ENCODE data around the gene UNC13C.
A peak's percentile ranks its signal among the peaks of the same experiment; 100 is the strongest.
"Not testable (repeated sequence)": the region's sequence is repeated elsewhere in the genome, so short reads cannot be mapped to it uniquely, and the experiment has no call there.

Gene UNC13C

DNA sequence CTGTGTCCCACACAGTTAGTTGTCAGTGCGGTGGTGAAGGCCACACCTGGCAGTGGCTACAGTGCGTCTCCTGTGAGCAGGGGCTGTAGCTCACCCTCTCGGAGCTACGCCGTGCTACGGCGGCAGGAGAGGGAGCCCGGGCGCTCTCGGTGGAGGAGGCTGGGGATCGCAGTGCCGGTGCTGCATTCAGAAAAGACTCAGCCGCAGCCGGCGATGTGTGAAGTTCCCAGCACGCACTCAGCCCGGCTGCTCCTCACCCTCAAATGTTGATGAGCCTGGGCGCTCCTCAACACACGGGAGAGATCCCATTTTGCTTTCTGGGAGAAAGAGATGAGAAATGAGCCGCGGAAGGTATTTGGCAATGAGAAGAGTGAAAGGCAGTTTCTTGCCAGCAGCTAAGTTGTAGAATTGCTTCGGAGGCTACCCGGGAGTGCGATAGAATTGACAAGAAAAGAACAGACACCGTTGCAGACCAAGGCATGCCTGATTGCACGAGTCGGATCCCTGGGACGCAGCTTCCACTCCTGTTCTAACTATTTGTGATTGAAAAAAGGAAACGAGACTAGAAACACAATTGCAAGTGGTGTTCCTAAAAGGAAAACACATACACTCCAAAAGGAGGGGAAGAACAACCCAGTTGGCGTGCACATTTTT is at the start of gene UNC13C:
UNC13C (plus strand) TSS at position 189 of the 654 bp plus-strand sequence. CDS start 34,463 bp downstream, outside the sequence.
- DNase-seq (ENCODE audit: low read depth in 2 of 2), result no peak

DNA sequence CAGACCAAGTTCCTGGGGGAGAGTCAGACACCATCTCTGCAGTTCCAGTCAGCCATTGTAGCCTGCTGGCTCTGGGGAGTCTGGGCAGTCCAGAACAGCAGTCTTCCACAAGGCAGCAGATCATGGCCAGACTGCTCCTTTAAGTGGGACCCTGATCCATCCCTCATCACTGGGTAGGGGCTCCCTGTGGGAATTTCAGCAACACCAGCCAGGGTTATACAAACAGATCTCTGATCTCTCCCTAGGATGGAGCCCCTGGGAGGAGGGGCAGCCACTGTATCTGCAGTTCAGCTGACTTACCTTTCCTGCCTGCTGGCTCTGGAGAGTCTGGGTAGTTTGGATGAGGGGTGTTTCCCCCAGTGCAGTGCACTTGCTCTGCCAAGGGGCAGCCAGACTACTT is 42.1 kb upstream of the UNC13C start:
- DNase-seq (ENCODE audit: low read depth in 2 of 2), result no peak

- not testable (repeated sequence) for DNase-seq (ENCODE audit: low read depth in 2 of 2)
These were observed 40.6 kb upstream of the UNC13C start for GRCh38 chr15:53937632-53938031.

DNA sequence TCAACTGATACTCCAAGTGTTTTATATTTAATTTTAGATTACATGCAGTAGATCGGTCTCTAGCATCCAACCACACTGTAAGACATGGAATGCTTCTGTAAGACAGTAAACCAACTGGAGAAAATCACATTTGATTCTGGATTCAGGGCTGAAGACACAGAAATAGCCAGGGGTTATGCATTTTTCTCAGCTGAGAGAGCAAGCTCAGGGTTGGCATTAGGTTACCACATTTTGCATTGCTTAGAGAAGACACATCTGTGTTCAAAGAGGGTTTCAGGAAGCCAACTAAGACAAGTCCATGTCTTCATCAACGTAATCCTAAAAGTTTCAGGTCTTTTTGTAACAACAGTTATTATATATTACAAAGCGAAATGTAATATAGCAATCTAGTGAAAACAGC is 27.7 kb upstream of the UNC13C start:
- DNase-seq (ENCODE audit: low read depth in 2 of 2), result no peak

DNA sequence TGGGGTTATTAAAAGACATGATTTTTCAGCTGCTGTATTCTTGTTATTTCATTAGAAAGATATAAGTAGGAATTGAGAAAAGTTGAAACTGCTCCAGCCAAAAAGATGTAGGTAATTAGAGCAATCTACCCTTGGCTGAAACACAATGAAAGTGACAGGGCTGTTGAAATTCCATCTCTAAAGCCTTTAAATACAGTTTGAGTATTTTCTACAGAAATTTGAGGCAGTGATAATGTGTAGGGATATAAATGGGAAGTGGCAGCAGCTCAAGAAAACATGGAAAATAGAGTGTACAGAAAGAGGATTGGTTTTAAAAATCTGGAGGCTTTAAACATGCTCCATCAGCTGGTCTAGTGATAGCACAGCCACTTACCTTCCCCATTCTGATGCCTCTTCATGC is 22.8 kb upstream of the UNC13C start:
- no peak for DNase-seq (ENCODE audit: low read depth in 2 of 2)

DNA sequence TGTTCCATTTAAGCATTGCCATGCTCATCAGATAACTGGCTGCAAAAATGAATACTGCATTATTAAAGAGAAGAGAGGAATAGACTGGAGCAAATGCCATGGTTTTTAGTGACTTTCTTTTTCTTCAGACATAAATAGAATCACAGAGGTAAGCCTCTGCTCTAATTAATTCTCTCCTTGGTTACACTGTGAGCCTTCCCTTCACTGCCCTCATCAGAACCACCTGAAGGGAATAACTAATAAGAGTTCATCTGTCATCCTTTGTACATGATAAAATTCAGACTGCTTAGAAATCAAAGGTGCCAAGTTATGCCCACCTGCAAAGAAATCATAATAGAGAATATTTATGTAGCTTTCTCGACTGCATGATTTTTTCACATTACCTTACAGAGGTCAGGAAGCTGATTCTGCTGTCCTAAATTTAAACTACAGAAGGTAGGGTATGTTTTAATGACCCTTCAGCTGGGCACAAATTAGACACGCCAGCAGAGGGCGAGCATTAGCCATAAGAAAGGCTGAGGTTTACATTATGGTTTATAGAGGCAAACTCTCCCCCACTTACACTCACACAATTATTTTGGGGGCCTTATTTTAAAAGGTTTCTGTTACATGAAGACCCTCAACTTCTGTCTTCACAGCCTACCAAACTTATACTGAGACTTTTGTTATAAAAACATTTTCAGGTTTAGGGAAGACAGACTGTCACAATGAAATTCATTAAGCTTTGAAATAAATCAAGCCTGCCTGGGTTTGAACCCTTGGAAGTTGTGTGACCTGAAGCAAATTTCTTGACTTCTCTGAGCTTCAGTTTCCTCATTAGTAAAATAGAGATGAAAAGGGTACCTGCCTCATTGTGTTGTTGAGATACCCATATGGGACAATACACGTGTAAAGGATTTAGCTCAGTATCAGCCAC is 15.3 kb upstream of the UNC13C start:
- DNase-seq (ENCODE audit: low read depth in 2 of 2), result peak in 1 of 2 donors; percentile 4

GRCh38 chr15:53963801-53964200 is 14.4 kb upstream of the UNC13C start:
- DNase-seq (ENCODE audit: low read depth in 2 of 2), result no peak

DNA sequence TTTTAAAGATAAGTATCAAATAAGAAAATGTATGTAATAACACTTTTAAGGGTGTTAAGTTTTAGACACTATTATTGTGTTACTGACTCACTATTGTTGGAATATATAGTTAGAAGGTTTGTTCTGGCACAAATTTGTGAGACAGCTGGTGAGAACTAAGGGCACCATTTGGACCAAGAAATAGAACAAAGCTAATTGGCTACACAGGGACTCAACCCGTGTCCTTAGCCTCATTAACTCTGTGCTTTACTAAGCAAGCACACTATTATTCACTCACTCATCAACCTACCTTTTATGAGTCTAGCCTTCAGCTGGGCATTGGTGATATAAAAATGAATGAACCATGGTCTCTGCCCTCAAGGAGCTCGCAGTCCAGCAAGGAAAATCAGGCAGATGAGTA is 4.1 kb upstream of the UNC13C start:
- DNase-seq (ENCODE audit: low read depth in 2 of 2), result no peak

- no peak for DNase-seq (ENCODE audit: low read depth in 2 of 2)
These were observed 3.4 kb upstream of the UNC13C start for GRCh38 chr15:53974813-53975212.

- no peak for DNase-seq (ENCODE audit: low read depth in 2 of 2)
These were observed 1.3 kb upstream of the UNC13C start for GRCh38 chr15:53976844-53977392.

DNA sequence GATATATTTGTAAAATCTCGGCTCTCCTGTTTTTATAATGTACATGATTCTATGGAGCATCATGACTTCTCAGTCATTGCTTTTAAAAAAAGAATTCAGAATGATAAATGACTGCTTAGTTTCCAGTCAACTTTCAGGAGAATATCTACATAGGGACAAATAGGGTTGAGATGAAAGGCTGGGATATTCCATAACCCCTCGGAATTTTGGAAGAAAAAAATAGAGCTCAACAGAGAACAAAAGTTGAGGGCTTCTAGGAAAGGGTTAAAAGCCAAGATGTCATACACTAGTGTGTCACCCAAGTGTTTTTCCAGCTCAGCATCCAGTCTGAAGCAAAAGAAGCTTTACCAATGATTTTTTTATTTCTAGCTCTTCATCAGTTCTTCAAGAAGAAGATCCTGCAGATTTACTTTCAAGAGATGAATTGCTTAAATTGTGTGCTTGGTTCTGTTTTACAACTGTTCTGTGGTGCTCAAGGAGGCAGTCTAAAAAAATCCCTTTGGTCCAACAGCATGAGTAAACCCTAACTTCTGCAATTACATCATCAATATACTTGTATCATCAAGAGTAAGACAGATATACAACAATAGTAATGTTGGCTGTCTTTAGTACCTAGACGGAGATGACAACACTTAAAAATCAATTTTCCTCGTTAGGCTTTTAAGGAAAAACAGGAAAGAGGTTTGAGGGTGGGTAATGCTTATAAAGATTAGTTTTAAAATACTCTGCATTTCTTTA is 979 bp downstream of the UNC13C start:
- no peak for DNase-seq (ENCODE audit: low read depth in 2 of 2)

- no peak for DNase-seq (ENCODE audit: low read depth in 2 of 2)
These were observed 1.8 kb downstream of the UNC13C start for GRCh38 chr15:53980021-53980420.

DNA sequence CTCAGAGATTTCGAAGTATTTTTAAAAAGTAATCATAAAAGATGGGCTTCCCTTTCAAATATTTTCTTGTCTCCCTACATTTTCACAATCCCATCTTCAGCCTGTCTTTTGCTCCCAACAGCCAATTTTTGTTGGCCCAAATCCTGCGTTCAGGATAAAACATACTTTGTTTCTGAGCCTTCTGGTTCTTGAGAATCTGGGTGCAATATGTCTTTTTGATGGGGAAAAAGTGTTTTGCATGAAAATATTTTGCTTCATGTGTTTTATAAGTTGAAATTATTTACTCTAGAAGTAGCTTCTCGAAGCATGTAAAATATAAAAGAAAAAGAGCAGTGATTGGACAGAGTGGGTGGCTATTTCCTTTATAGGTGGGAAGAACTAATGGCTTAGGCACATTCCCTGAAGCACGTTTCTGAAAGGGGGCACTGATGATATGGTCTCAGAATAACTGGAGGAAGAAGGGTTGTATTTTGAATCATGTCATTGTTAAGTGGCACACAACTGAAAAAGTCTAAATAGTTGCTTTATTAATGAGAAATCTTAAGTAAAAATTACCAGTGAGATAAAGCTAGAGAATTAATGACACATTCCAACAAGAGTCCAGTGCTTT is 3.9 kb downstream of the UNC13C start:
- DNase-seq (ENCODE audit: low read depth in 2 of 2), result no peak

DNA sequence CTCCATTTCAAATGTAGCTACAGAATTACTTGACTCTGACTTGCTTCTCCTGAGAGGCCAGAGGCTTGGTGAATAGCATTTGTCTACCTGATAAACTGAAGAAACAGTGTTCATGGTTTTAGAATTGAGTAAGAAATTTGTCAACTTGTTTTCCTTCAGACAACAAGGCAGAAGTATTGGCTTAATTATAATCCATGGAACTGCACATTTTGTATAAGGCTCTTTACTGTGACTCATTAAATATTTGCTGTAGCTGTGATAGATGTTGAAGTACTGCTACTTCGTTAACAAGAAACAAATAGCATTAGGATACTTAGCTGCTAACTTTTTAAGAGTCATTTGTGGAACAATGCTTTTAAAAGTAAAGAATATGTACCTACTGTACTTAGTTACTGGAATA is 4.6 kb downstream of the UNC13C start:
- no peak for DNase-seq (ENCODE audit: low read depth in 2 of 2)

DNA sequence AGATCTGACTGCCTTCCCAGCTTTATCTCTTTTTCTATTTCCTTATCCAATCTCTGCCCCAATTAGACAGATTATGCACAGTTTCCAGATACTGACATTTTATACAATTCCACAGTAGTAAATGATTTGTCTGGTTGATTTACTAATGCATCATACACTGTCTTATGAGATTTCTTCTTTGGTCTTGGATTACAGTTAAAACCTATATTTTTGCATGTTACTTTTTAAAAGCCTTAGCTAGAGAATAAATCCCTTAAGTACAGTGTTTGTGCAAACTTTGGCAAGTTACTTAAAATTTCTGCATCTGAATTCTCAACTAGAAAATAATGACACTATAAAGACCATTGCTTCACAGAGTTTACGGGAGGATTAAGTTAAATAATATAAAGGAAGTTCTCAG is 6.0 kb downstream of the UNC13C start:
- DNase-seq (ENCODE audit: low read depth in 2 of 2), result no peak

DNA sequence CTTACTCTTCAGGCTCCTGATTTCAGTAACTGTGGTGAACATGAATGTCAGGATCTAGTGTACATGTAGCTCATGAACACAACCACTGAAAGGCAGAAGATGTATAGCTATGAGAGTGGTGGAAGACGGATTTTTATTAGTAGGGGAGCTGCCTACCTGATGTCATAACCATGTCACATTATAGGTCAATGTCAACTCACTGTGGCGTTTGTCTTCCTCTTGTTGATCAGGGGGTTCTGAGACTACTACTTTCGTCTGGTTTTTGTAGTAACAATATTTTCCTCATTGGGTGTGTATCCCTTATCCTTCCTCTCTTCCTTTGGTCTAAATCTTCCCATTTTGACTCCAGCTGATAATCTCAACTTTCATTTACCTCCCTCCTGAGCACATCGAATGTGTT is 7.3 kb downstream of the UNC13C start:
- no peak for DNase-seq (ENCODE audit: low read depth in 2 of 2)

- DNase-seq (ENCODE audit: low read depth in 2 of 2), result no peak
These were observed 9.2 kb downstream of the UNC13C start for GRCh38 chr15:53987480-53987879.

GRCh38 chr15:54007256-54007655 is 29.0 kb downstream of the UNC13C start:
- DNase-seq (ENCODE audit: low read depth in 2 of 2), result no peak

DNA sequence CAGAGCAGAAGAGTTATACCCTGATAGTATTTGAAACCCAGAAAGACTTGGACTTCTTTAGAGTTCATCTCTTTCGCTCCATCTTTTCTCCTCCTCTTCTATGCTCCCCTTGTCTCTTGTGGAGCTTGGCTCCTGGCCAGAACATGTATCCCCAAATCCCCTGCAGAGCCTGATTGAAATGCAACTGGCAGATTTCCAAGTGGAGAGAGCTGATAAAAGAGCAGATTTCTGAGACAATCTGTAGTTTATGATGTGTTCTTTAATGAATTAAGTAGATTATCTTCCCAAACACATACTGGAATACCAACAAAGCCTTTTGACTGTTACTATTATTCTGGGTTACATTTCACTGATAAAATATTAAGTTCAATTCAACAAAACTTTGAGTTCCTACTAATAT is 33.4 kb downstream of the UNC13C start:
- no peak for DNase-seq (ENCODE audit: low read depth in 2 of 2)

DNA sequence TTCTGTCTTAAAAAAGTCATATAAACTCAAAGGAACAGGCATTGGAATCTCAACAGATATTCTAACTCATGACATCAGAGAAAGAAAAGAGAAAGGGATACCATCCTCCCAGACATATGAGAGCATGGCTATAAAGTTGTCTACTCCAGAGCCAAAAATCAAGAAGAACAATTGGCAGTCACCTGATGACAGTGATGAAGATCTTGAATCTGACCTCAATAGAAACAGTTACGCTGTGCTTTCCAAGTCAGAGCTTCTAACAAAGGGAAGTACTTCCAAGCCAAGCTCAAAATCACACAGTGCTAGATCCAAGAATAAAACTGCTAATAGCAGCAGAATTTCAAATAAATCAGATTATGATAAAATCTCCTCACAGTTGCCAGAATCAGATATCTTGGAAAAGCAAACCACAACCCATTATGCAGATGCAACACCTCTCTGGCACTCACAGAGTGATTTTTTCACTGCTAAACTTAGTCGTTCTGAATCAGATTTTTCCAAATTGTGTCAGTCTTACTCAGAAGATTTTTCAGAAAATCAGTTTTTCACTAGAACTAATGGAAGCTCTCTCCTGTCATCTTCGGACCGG is 35.9 kb downstream of the UNC13C start:
- no peak for DNase-seq (ENCODE audit: low read depth in 2 of 2)

GRCh38 chr15:54017251-54017650 is 39.0 kb downstream of the UNC13C start:
- no peak for DNase-seq (ENCODE audit: low read depth in 2 of 2)

All from stimulated activated CD4-positive, alpha-beta T cell treated with anti-CD3 and anti-CD28 coated beads, Interleukin-1b, Interleukin-23, amount 100 ng/mL, for 4 hours (primary cell).